Type B pancreatic cell (in vitro differentiated cells): ENCODE data around the gene VPS13D. TPM values are rescaled to one million over a fixed set of nuclear protein-coding genes. Genes with fewer than 3 reads are reported as not detected.

Source experiments
- DNase-seq: peaks from one replicate; pipeline ENCODE4 v3.0.0; 2021; ENCODE audit warnings: mixed read lengths; ENCODE audit not compliant: unreplicated experiment; ENCODE audit errors: extremely low spot score
- H3K27ac Mint-ChIP-seq: 2 replicates; pipeline ENCODE4 v1.8.0; 2021; ENCODE audit warnings: mild to moderate bottlenecking, mixed read lengths
- H3K27me3 Mint-ChIP-seq: 2 replicates; pipeline ENCODE4 v1.8.0; 2021; ENCODE audit warnings: mixed read lengths
- H3K36me3 Mint-ChIP-seq: 2 replicates; pipeline ENCODE4 v1.8.0; 2021; ENCODE audit warnings: mixed read lengths
- H3K4me1 Mint-ChIP-seq: one replicate; pipeline ENCODE4 v1.8.0; 2021; ENCODE audit warnings: mixed read lengths; ENCODE audit not compliant: unreplicated experiment
- H3K4me3 Mint-ChIP-seq: 2 replicates; pipeline ENCODE4 v1.8.0; 2021; ENCODE audit warnings: mild to moderate bottlenecking, mixed read lengths
- H3K9me3 Mint-ChIP-seq: 2 replicates; pipeline ENCODE4 v1.8.0; 2021; ENCODE audit warnings: mixed read lengths
- total RNA-seq: library from RNA; stranded (reverse); gene quantifications from 2 replicates; pipeline ENCODE4 v1.2.1, GENCODE V29; 2021; ENCODE audit warnings: low replicate concordance
- TF ChIP-seq, protein P1 (sequence below): fragments of 200-600 bp; sonication (generic); conservative IDR thresholded peaks from 2 replicates; pipeline ENCODE4 v1.5.0; 2021; ENCODE audit warnings: antibody characterized with exemption, mild to moderate bottlenecking

Gene VPS13D
- total RNA-seq, 1 donor from 2014 or later, result 43.4 TPM

GRCh38 chr1:12202190-12202497, 27.7 kb upstream of the VPS13D start:
- TF ChIP-seq, protein P1, sequence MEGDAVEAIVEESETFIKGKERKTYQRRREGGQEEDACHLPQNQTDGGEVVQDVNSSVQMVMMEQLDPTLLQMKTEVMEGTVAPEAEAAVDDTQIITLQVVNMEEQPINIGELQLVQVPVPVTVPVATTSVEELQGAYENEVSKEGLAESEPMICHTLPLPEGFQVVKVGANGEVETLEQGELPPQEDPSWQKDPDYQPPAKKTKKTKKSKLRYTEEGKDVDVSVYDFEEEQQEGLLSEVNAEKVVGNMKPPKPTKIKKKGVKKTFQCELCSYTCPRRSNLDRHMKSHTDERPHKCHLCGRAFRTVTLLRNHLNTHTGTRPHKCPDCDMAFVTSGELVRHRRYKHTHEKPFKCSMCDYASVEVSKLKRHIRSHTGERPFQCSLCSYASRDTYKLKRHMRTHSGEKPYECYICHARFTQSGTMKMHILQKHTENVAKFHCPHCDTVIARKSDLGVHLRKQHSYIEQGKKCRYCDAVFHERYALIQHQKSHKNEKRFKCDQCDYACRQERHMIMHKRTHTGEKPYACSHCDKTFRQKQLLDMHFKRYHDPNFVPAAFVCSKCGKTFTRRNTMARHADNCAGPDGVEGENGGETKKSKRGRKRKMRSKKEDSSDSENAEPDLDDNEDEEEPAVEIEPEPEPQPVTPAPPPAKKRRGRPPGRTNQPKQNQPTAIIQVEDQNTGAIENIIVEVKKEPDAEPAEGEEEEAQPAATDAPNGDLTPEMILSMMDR, result no peak
- H3K9me3 Mint-ChIP-seq, result no peaks in the 10 kb centered on the region
- H3K36me3 Mint-ChIP-seq, result no peaks in the 10 kb centered on the region
- H3K4me3 Mint-ChIP-seq, result no peak overlapping the region
- no peak overlapping the region for H3K27ac Mint-ChIP-seq
- no peak for DNase-seq
- no peaks in the 10 kb centered on the region for H3K27me3 Mint-ChIP-seq
- H3K4me1 Mint-ChIP-seq, result no peaks in the 10 kb centered on the region

- Mint-ChIP-seq H3K36me3 (no peaks in the 10 kb centered on the region), H3K27ac (no peak overlapping the region), H3K27me3 (no peaks in the 10 kb centered on the region), H3K4me1 (no peaks in the 10 kb centered on the region), H3K9me3 (no peaks in the 10 kb centered on the region), H3K4me3 (no peak overlapping the region)
- no peak for DNase-seq
- TF ChIP-seq, protein P1, result no peak
Measured at GRCh38 chr1:12202577-12202976, 27.3 kb upstream of the VPS13D start.

GRCh38 chr1:12203216-12204007, 26.4 kb upstream of the VPS13D start:
- Mint-ChIP-seq H3K9me3 (no peaks in the 10 kb centered on the region), H3K27ac (no peak overlapping the region), H3K27me3 (no peaks in the 10 kb centered on the region), H3K4me1 (peaks cover 6% of the 10 kb centered on the region), H3K4me3 (no peak overlapping the region), H3K36me3 (no peaks in the 10 kb centered on the region)
- no peak for DNase-seq
- TF ChIP-seq, protein P1, result no peak

- Mint-ChIP-seq H3K36me3 (no peaks in the 10 kb centered on the region), H3K27ac (no peak overlapping the region), H3K27me3 (peaks cover 4% of the 10 kb centered on the region), H3K4me1 (peaks cover 12% of the 10 kb centered on the region), H3K4me3 (no peak overlapping the region), H3K9me3 (no peaks in the 10 kb centered on the region)
- no peak for DNase-seq
- TF ChIP-seq, protein P1, result no peak
Measured at GRCh38 chr1:12204140-12204539, 25.7 kb upstream of the VPS13D start.

DNA sequence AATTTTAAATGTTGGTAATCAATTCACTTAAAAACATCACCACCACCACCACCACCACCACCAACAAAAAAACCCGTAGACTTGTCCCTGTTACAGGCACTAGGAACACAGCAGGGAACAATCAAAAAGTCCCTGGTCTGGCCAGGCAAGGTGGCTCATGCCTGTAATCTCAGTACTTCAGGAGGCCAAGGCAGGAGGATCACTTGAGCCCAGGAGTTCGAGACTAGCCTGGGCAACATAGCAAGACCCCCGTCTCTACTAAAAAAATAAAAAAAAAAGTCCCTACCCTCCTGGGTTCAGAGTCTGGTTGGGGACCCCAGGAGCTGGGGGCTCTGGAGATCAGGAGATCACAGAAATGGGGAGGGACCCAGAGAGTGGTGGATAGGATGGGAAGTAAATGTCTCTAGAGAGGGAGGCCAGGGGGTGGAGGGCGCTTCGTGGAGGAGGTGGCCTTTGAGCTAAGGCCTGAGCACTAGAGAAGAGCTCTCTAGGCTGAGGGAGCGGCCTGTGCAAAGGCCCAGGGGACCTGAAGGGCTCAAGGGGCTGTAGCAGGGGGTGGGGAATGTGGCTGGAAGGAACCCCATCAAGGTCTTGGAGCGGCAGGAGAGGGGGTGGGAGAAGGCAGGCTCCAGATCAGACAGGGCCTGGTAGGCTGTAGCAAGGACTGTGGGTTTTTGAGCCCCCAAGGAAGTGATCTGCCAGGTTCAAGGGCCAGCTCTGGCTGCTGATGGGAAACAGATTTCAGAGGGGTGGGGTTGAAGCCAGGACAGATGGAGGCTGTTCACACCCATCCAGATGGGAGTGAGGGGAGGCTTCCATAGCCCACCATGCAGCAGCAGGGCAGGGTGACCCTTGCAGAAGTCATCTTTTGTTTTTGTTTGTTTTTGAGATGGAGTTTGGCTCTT, 24.8 kb upstream of the VPS13D start:
- Mint-ChIP-seq H3K4me3 (no peak overlapping the region), H3K27me3 (peaks cover 4% of the 10 kb centered on the region), H3K4me1 (peaks cover 12% of the 10 kb centered on the region), H3K9me3 (no peaks in the 10 kb centered on the region), H3K36me3 (no peaks in the 10 kb centered on the region), H3K27ac (no peak overlapping the region)
- DNase-seq, result no peak
- TF ChIP-seq, protein P1, result no peak
